PC-3 (cell line): Measurements from ENCODE around the gene ANKRD13C. TPM values are rescaled to one million over a fixed set of nuclear protein-coding genes. Genes with fewer than 3 reads are reported as not detected.

Experiments
- ATAC-seq: fragments of 200-7000 bp; cut with Tn5 transposase; 2 replicates; pipeline ENCODE4 v1.9.1; 2020; ENCODE audit warnings: mild to moderate bottlenecking, moderate library complexity
- BruUV-seq: library from RNA; stranded (reverse); fragments of 400-500 nt; replicated peaks from 2 replicates; lab custom pipeline; 2021; lab: Mats Ljungman, UMichigan
- CTCF ChIA-PET: fragments of 300-600 bp; sonication (Branson Sonifier 250); formaldehyde crosslinking; loops from one replicate; lab custom pipeline; 2022; ENCODE audit warnings: antibody characterized with exemption; lab: Charles Lee
- POLR2A ChIA-PET: fragments of 300-600 bp; sonication (Branson Sonifier 250); formaldehyde crosslinking; loops from one replicate; lab custom pipeline; 2022; ENCODE audit warnings: antibody characterized with exemption; ENCODE audit not compliant: unreplicated experiment; lab: Charles Lee
- DNase-seq: peaks from one replicate; pipeline ENCODE4 v3.0.0-alpha.2; 2015
- H2AFZ ChIP-seq: fragments of 300-600 bp; sonication (generic); 2 replicates; pipeline ENCODE4 v1.6.0; 2016; ENCODE audit warnings: antibody characterized with exemption, low read length
- H3F3A ChIP-seq: fragments of 300-600 bp; sonication (generic); one replicate; pipeline ENCODE4 v1.6.0; 2017; ENCODE audit warnings: antibody characterized with exemption, low read length, control low read depth, mild to moderate bottlenecking; ENCODE audit not compliant: unreplicated experiment
- H3K27ac ChIP-seq: fragments of 300-600 bp; sonication (generic); 2 replicates; pipeline ENCODE4 v1.5.1; 2016; ENCODE audit warnings: mild to moderate bottlenecking, low read length
- H3K27me3 ChIP-seq: fragments of 300-600 bp; sonication (generic); 2 replicates; pipeline ENCODE4 v1.6.1; 2016; ENCODE audit warnings: low read length, mixed read lengths
- H3K36me3 ChIP-seq: fragments of 300-600 bp; sonication (generic); 2 replicates; pipeline ENCODE4 v1.6.1; 2016; ENCODE audit warnings: low read depth, mixed run types, low read length, mixed read lengths
- H3K4me1 ChIP-seq: fragments of 300-600 bp; sonication (generic); 2 replicates; pipeline ENCODE4 v1.5.1; 2016; ENCODE audit warnings: low read length; ENCODE audit not compliant: insufficient read depth
- H3K4me2 ChIP-seq: fragments of 300-600 bp; sonication (generic); 2 replicates; pipeline ENCODE4 v1.6.0; 2016; ENCODE audit warnings: low read length
- H3K4me3 ChIP-seq: fragments of 300-600 bp; sonication (generic); 2 replicates; pipeline ENCODE4 v1.5.1; 2016; ENCODE audit warnings: mild to moderate bottlenecking, low read length, mixed read lengths
- H3K79me2 ChIP-seq: fragments of 300-600 bp; sonication (generic); 2 replicates; pipeline ENCODE4 v1.6.1; 2017; ENCODE audit warnings: low read length, mixed read lengths
- H3K9ac ChIP-seq: fragments of 300-600 bp; sonication (generic); 2 replicates; pipeline ENCODE4 v1.6.0; 2016; ENCODE audit warnings: mild to moderate bottlenecking, low read length
- H3K9me2 ChIP-seq: fragments of 300-600 bp; sonication (generic); replicated peaks from 2 replicates; pipeline ENCODE4 v1.6.1; 2016; ENCODE audit warnings: mixed run types, low read length, mixed read lengths
- H3K9me3 ChIP-seq: fragments of 300-600 bp; sonication (generic); 2 replicates; pipeline ENCODE4 v1.6.1; 2016; ENCODE audit warnings: low read length, mixed read lengths
- H4K20me1 ChIP-seq: fragments of 300-600 bp; sonication (generic); 2 replicates; pipeline ENCODE4 v1.6.1; 2016; ENCODE audit warnings: low read length, mixed read lengths
- CTCF ChIP-seq: fragments of 300-600 bp; sonication (generic); conservative IDR thresholded peaks from 2 replicates; pipeline ENCODE4 v1.5.1; 2017; ENCODE audit warnings: antibody characterized with exemption, low read depth, mild to moderate bottlenecking, low read length
- EZH2 ChIP-seq: fragments of 300-600 bp; sonication (generic); IDR thresholded peaks from one replicate; pipeline ENCODE4 v1.6.1; 2017; ENCODE audit warnings: antibody characterized with exemption, mild to moderate bottlenecking, low read length; ENCODE audit not compliant: unreplicated experiment
- EZH2phosphoT487 ChIP-seq: fragments of 300-600 bp; sonication (generic); IDR thresholded peaks from 2 replicates; pipeline ENCODE4 v1.6.1; 2018; ENCODE audit warnings: mild to moderate bottlenecking, antibody characterized with exemption, low read length, borderline replicate concordance
- intact Hi-C: fragments of 100-400 bp; cut with micrococcal nuclease; formaldehyde crosslinking; loops from 2 replicates; pipeline ENCODE4 v1.9.0; 2023
- total RNA-seq: library from RNA; depleted of rRNA; stranded (reverse); fragments of >200 nt; gene quantifications from 2 replicates; pipeline ENCODE4 v1.2.3, GENCODE V29; 2014

The ANKRD13C gene
- total RNA-seq, 1 experiment from 2014 or later = 41.5 TPM

- no peak overlapping the region for H2AFZ ChIP-seq
- 0 out of 2 replicates have a peak, but pooled peaks cover 3% of the 10 kb centered on the region for H3K36me3 ChIP-seq
- intact Hi-C loops = loop anchor here (5.0 kb wide), 1 partner anchor 178 kb away; no protein-coding TSS in a partner anchor
- ChIA-PET POLR2A (no interaction called here), CTCF (no interaction called here)
- H3K9me2 ChIP-seq = no peaks in the 10 kb centered on the region
- H3F3A ChIP-seq = no peaks in the 10 kb centered on the region
- H3K79me2 ChIP-seq = peaks cover 80% of the 10 kb centered on the region
- no peak overlapping the region for H3K9ac ChIP-seq
- ATAC-seq (no peak), DNase-seq (no peak)
- H4K20me1 ChIP-seq = peaks cover 32% of the 10 kb centered on the region
- H3K4me3 ChIP-seq = no peak overlapping the region
- no peak overlapping the region for H3K4me2 ChIP-seq
- no peak for TF ChIP-seq EZH2phosphoT487
- no peak for TF ChIP-seq CTCF
- no peak for TF ChIP-seq EZH2
- H3K27ac ChIP-seq = no peak overlapping the region
- no peaks in the 10 kb centered on the region for H3K9me3 ChIP-seq
- no TSS peak for BruUV-seq
- H3K27me3 ChIP-seq = no peaks in the 10 kb centered on the region
- peaks cover 31% of the 10 kb centered on the region for H3K4me1 ChIP-seq
Measured at GRCh38 chr1:70334436-70334835, 20.1 kb downstream of the ANKRD13C start.

- H3K4me1 ChIP-seq = peaks cover 39% of the 10 kb centered on the region
- H3F3A ChIP-seq = no peaks in the 10 kb centered on the region
- H3K9ac ChIP-seq = no peak overlapping the region
- POLR2A ChIA-PET = no interaction called here
- no peaks in the 10 kb centered on the region for H3K27me3 ChIP-seq
- ATAC-seq (no peak), DNase-seq (no peak)
- no peak overlapping the region for H3K27ac ChIP-seq
- CTCF ChIA-PET = no interaction called here
- peaks cover 32% of the 10 kb centered on the region for H4K20me1 ChIP-seq
- no peak overlapping the region for H2AFZ ChIP-seq
- no peaks in the 10 kb centered on the region for H3K9me3 ChIP-seq
- TF ChIP-seq EZH2 = no peak
- no peak for TF ChIP-seq CTCF
- no peak for TF ChIP-seq EZH2phosphoT487
- 0 out of 2 replicates have a peak, but pooled peaks cover 3% of the 10 kb centered on the region for H3K36me3 ChIP-seq
- H3K9me2 ChIP-seq = no peaks in the 10 kb centered on the region
- BruUV-seq = TSS peak; percentile 10
- intact Hi-C loops = loop anchor here (2.0 to 5.0 kb wide), 2 partner anchors 20 to 179 kb away; no protein-coding TSS in a partner anchor
- H3K4me3 ChIP-seq = no peak overlapping the region
- H3K4me2 ChIP-seq = no peak overlapping the region
- H3K79me2 ChIP-seq = peaks cover 79% of the 10 kb centered on the region
Measured at GRCh38 chr1:70333245-70333644, 21.3 kb downstream of the ANKRD13C start.

GRCh38 chr1:70331962-70332361 is 22.6 kb downstream of the ANKRD13C start:
- TF ChIP-seq EZH2 (no peak), CTCF (no peak), EZH2phosphoT487 (no peak)
- Histone ChIP-seq H3F3A (no peaks in the 10 kb centered on the region), H3K79me2 (peaks cover 72% of the 10 kb centered on the region), H3K9ac (no peak overlapping the region), H3K4me1 (peaks cover 50% of the 10 kb centered on the region), H3K9me2 (no peaks in the 10 kb centered on the region), H3K9me3 (no peaks in the 10 kb centered on the region), H3K27me3 (no peaks in the 10 kb centered on the region), H4K20me1 (peaks cover 32% of the 10 kb centered on the region), H3K27ac (peak overlapping the region; percentile 48), H3K4me3 (no peak overlapping the region), H3K36me3 (0 out of 2 replicates have a peak, but pooled peaks cover 3% of the 10 kb centered on the region), H2AFZ (no peak overlapping the region), H3K4me2 (peak overlapping the region; percentile 43)
- DNase-seq (peak; percentile 76), ATAC-seq (peak; percentile 89)
- POLR2A ChIA-PET = no interaction called here
- no TSS peak for BruUV-seq
- CTCF ChIA-PET = no interaction called here
- intact Hi-C loops = loop anchor here (2.0 to 5.0 kb wide), 2 partner anchors 21 to 180 kb away; no protein-coding TSS in a partner anchor
